ENCODE measurements around the gene OR52E4.

Gene OR52E4

DNA sequence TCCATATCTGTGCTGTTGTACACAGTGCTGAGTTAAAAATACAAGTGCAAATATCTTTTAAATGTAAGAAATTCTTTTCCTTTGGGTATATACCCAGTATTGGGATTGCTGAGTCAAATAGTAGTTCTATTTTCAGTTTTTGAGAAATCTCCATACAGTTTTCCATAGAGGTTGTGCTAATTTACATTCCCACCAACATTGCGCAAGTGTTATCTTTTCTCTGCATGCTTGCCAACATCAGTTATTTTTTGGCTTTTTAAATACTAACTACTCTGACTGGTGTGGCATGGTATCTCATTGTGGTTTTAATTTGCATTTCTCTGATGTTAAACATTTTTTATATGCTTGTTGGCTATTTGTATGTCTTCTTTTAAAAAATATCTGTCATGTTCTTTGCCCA, 29.4 kb upstream of the OR52E4 start:
- TF ChIP-seq, protein P1, sequence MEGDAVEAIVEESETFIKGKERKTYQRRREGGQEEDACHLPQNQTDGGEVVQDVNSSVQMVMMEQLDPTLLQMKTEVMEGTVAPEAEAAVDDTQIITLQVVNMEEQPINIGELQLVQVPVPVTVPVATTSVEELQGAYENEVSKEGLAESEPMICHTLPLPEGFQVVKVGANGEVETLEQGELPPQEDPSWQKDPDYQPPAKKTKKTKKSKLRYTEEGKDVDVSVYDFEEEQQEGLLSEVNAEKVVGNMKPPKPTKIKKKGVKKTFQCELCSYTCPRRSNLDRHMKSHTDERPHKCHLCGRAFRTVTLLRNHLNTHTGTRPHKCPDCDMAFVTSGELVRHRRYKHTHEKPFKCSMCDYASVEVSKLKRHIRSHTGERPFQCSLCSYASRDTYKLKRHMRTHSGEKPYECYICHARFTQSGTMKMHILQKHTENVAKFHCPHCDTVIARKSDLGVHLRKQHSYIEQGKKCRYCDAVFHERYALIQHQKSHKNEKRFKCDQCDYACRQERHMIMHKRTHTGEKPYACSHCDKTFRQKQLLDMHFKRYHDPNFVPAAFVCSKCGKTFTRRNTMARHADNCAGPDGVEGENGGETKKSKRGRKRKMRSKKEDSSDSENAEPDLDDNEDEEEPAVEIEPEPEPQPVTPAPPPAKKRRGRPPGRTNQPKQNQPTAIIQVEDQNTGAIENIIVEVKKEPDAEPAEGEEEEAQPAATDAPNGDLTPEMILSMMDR (IDR thresholded peaks at IDR 0.05; ENCODE audit: low read length, missing control alignments), result no peak
- H3K4me3 ChIP-seq (replicated peaks; ENCODE audit: low read depth, low read length), result no peak overlapping the region
- DNase-seq (ENCODE audit: low read depth), result no peak

DNA sequence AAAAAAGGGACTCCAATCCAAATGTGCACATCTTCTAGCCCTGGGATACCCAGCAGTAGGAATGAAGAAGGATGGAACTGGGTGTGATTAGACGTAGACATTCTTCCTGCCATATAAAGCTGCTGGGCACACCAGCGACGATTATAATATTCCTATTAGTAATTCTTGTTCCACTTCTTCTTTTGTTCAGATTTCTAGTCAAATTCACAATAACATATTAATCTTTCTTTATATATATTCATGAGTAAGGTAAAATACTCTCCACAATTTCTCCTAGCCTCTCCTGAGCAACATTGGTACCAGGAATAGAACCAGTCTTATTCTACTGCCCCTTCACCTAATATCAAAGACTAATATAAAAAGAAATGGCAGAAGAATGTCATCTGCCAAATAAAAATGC, 22.8 kb upstream of the OR52E4 start, which contains the start of gene OR52E8:
Gene OR52E8, minus strand, starts transcription at position 101 of the 400 bp plus-strand sequence. Its CDS starts 0 bp downstream, at position 101.
- TF ChIP-seq, protein P1 (IDR thresholded peaks at IDR 0.05; ENCODE audit: low read length, missing control alignments), result no peak
- no peak for DNase-seq (ENCODE audit: low read depth)
- H3K4me3 ChIP-seq (replicated peaks; ENCODE audit: low read depth, low read length), result no peak within 1 kb of the TSS

DNA sequence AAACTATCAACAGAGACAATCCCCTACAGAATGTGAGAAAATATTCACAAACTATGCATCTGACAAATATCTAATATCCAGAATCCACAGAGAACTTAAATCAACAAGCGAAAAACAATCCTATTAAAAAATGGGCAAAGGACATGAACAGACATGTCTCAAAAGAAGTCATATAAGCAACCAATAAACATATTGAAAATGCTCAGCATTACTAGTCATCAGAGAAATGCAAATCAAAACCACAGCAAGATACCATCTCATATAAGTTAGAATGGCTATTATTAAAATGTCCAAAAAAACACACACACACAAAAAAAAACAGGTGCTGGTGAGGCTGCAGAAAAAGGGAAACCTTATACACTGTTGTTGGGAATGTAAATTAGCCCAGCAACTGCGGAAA, 14.6 kb upstream of the OR52E4 start:
- TF ChIP-seq, protein P1 (IDR thresholded peaks at IDR 0.05; ENCODE audit: low read length, missing control alignments), result no peak
- no peak overlapping the region for H3K4me3 ChIP-seq (replicated peaks; ENCODE audit: low read depth, low read length)
- DNase-seq (ENCODE audit: low read depth), result no peak

DNA sequence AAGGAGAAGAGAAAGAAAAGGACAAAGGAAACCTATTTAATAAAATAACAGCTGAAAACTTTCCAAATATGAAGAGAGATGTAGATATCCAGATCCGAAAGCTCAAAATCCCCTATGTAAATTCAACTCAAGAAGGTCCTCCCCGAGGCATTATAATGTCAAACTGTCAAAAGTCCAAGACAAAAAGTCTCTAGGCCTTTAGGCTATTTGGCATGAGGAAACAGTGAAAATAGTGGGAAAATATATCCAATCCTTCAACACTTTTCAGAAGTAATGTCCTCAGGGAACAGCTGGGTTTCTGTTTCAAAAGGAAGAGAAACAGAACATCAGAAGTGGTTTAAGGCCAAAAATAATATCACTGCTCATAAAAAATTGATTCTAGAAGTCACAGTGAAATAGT, 1.9 kb upstream of the OR52E4 start:
- TF ChIP-seq, protein P1 (IDR thresholded peaks at IDR 0.05; ENCODE audit: low read length, missing control alignments), result no peak
- H3K4me3 ChIP-seq (replicated peaks; ENCODE audit: low read depth, low read length), result no peak overlapping the region
- no peak for DNase-seq (ENCODE audit: low read depth)

DNA sequence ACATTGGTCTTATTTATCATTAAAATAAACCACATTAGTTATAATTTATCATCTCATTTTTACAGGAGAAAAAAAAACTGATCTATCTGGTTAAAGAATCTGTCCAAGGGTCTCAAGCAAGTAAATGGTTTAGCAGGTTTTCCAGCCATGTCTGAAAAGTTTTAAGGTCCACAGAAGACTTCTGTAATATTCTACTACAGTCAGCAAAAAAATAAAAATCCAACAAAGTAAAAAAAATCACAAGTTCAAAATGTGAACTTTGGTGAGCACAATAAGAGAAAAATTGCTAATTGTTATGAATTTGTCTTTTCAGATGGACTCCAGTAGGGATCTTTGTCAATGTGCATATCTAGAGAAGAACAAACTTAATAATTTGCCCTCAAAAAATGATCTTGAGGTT, 1.3 kb downstream of the OR52E4 start:
- DNase-seq (ENCODE audit: low read depth), result no peak
- no peak overlapping the region for H3K4me3 ChIP-seq (replicated peaks; ENCODE audit: low read depth, low read length)
- TF ChIP-seq, protein P1 (IDR thresholded peaks at IDR 0.05; ENCODE audit: low read length, missing control alignments), result no peak

DNA sequence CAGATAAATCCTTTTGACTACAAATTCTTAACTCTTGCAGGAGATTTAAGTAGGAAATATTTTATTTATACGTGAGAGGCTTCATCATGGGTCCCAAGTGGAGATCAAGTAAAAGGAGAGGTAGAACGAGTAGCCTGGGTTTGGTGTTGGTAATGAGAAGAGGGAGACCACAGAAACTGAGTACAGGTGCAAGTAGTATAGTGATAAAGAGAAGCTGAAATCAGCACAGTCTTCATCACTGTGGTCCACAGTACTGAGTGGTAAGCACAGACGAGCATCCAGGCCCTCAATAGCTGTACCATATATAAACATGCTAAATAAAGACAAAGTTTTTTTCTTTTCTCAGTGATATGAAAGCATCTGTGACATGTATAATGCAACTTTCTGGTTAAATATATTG, 6.7 kb downstream of the OR52E4 start:
- H3K4me3 ChIP-seq (replicated peaks; ENCODE audit: low read depth, low read length), result no peak overlapping the region
- TF ChIP-seq, protein P1 (IDR thresholded peaks at IDR 0.05; ENCODE audit: low read length, missing control alignments), result no peak
- DNase-seq (ENCODE audit: low read depth), result no peak

DNA sequence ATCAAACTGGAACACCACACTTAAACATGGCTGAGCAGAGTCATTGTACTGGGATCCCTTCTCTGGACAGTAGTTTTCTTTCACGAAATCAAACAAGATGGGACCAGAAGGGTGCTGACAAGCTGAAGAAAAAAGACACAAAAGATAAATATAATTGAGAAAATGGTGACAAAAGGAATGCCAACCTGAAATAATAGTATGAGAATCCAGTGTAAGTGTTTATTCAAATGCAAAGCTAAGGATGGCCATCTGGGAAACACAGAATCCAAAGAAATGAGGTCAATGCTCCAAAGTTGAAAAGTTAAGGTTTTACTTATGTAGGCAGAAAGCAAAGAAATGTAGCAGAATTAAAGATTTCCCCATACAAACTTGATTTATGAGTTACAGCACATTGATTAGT, 7.2 kb downstream of the OR52E4 start:
- no peak overlapping the region for H3K4me3 ChIP-seq (replicated peaks; ENCODE audit: low read depth, low read length)
- TF ChIP-seq, protein P1 (IDR thresholded peaks at IDR 0.05; ENCODE audit: low read length, missing control alignments), result no peak
- no peak for DNase-seq (ENCODE audit: low read depth)

Measured in fibroblast of pulmonary artery (primary cell).